IgD-negative memory B cell (primary cell): Measurements from ENCODE around the gene IFRD2. TPM values are rescaled to one million over a fixed set of nuclear protein-coding genes. Genes with fewer than 3 reads are reported as not detected.
"Not testable (repeated sequence)": the region's sequence is repeated elsewhere in the genome, so short reads cannot be mapped to it uniquely, and the experiment has no call there.

Experiments used
- H3K27ac Mint-ChIP-seq, 3 donors: one replicate each; pipeline ENCODE4 v1.8.0; 2020 to 2022; ENCODE audit warnings: mild to moderate bottlenecking in 3 of 3, mixed read lengths in 3 of 3, moderate library complexity in 1 of 3
- H3K27me3 Mint-ChIP-seq: one replicate; pipeline ENCODE4 v1.8.0; 2021; ENCODE audit warnings: mixed read lengths
- H3K36me3 Mint-ChIP-seq: one replicate; pipeline ENCODE4 v1.8.0; 2020; ENCODE audit warnings: mild to moderate bottlenecking, mixed read lengths
- H3K4me1 Mint-ChIP-seq, 3 donors: one replicate each; pipeline ENCODE4 v1.8.0; 2020 to 2022; ENCODE audit warnings: mixed read lengths in 3 of 3, mild to moderate bottlenecking in 1 of 3
- H3K4me3 Mint-ChIP-seq, 4 donors: one replicate each; pipeline ENCODE4 v1.8.0; 2020 to 2022; ENCODE audit warnings: mild to moderate bottlenecking in 4 of 4, mixed read lengths in 4 of 4, moderate library complexity in 3 of 4
- H3K9me3 Mint-ChIP-seq, 3 donors: one replicate each; pipeline ENCODE4 v1.8.0; 2020 to 2021; ENCODE audit warnings: mixed read lengths in 3 of 3, mild to moderate bottlenecking in 1 of 3
- polyA plus RNA-seq: library from polyadenylated mRNA; unstranded; fragments of 300-500 nt; fragmentation: Illumina TruSeq; gene quantifications from one replicate; pipeline ENCODE4 v1.2.3, GENCODE V29; 2021

Gene IFRD2
- polyA plus RNA-seq, 1 donor from 2014 or later = 58.6 TPM

DNA sequence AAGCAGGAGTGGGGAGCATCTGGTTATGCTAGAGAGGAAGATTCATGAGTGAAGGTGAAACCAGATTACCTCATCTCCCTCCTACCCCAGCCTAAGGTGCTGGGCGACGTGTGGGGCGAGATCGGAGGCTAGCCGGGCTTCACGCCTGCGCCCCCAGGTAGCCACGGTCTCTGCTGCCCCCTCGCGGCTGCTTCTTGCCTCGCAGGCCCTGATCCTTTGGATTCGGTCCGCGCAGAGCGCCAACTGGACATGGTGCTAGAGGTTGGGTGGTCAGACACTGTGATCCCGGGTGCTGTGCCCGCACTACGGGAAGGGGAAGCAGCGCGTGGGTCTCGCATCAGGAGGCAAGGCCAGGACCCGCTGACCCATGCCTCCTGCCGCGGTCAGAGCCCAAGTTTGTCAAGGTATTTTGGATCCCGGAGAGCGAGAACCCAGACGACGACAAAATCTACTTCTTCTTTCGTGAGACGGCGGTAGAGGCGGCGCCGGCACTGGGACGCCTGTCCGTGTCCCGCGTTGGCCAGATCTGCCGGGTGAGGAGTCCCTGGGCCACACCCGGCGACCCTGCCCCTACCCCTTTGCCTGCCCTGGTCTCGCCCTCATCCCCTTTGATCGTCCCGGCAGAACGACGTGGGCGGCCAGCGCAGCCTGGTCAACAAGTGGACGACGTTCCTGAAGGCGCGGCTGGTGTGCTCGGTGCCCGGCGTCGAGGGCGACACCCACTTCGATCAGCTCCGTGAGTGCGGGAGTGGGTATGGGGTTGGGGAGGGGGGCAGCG lies 19.1 kb downstream of the IFRD2 start:
- H3K4me1 Mint-ChIP-seq = peaks cover 12 to 19% (median 16%) of the 10 kb centered on the region in 3 donors
- peak overlapping the region in 2 of 3 donors; percentile 88 to 96 for H3K27ac Mint-ChIP-seq
- H3K36me3 Mint-ChIP-seq = no peaks in the 10 kb centered on the region
- no peaks in the 10 kb centered on the region for H3K9me3 Mint-ChIP-seq
- H3K27me3 Mint-ChIP-seq = peaks cover 31% of the 10 kb centered on the region
- H3K4me3 Mint-ChIP-seq = peak overlapping the region; percentile 50 to 95 (median 78)

DNA sequence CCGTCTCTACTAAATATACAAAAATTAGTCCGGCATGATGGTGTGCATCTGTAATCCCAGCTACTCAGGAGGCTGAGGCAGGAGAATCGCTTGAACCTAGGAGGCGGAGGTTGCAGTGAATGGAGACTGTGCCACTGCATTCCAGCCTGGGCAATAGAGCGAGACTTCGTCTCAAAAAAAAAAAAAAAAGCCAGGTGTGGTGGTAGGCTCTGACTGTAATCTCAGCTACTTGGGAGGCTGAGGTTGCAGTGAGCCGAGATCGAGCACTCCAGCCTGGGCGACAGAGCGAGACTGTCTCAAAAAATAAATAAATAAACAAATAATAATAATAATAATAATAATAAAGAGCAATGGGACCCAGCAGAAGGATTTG lies 19.7 kb downstream of the IFRD2 start:
- H3K36me3 Mint-ChIP-seq, H3K9me3 Mint-ChIP-seq: not testable (repeated sequence)
- peaks cover 29% of the 10 kb centered on the region for H3K27me3 Mint-ChIP-seq
- H3K4me3 Mint-ChIP-seq = peak overlapping the region in 1 of 4 donors; percentile 50
- H3K4me1 Mint-ChIP-seq = peaks cover 12 to 19% (median 16%) of the 10 kb centered on the region in 3 donors
- H3K27ac Mint-ChIP-seq = peak overlapping the region in 2 of 3 donors; percentile 88 to 96

DNA sequence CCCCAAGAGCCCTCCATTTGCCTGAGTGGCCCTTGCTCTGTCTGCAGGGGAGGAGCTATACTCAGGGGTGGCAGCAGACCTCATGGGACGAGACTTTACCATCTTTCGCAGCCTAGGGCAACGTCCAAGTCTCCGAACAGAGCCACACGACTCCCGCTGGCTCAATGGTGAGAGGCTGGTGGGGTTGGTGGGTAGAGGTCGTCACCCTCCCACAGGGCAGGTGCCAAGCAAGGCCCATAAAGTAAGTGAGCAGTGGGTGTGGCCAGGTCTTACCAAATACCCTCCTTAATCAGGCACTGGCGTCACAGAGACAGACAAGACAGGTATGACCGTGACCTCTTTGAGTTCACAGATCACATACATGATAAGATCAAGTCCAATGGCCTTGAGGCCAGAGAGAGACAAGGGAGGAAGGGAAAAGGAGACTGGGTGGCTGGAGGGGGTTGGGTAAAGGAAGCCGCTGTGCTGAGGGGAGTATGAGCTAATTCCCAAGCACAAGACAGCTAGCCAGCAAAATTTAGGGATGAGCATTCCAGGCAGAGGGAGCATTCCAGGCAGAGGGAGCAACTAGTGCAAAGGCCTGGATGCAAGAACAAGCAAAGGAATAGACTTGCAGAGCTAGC lies 20.8 kb downstream of the IFRD2 start:
- Mint-ChIP-seq H3K27ac (peak overlapping the region in 1 of 3 donors; percentile 13), H3K36me3 (no peaks in the 10 kb centered on the region), H3K4me3 (peak overlapping the region in 2 of 4 donors; percentile 18 to 21), H3K27me3 (peaks cover 27% of the 10 kb centered on the region), H3K4me1 (peaks cover 12 to 19% (median 16%) of the 10 kb centered on the region in 3 donors), H3K9me3 (no peaks in the 10 kb centered on the region)

DNA sequence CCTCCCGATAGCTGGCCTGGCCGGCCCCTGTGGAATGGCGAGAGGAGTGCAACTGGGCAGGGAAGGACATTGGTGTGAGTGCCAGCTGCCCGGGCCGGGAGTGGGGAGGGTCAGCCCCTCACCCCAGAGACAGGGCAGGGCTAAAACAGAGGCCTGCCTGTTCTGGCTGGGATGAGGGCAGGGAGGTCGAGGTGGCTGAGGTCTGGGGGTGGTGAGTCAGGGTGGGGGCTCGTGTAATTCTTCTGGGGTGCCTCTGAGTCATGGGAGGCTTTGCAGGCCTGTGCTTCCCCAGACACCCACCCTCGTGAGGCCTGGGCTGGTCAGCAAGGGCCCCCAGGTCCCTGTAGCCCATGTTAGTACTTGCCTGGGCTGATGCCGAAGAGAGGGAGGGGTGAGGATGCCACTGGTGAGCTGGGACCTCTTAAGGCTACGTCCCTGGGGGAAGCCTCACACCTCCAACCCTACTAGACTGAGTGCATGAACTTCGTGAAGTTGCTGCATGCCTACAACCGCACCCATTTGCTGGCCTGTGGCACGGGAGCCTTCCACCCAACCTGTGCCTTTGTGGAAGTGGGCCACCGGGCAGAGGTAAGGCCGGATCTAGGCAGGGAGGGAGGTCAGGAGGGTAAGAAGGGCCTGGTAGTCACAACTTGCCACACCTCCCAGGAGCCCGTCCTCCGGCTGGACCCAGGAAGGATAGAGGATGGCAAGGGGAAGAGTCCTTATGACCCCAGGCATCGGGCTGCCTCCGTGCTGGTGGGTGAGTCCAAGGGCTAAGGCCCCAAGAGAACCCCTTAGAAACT lies 21.6 kb downstream of the IFRD2 start:
- no peak overlapping the region for H3K4me3 Mint-ChIP-seq
- peaks cover 23% of the 10 kb centered on the region for H3K27me3 Mint-ChIP-seq
- H3K9me3 Mint-ChIP-seq = no peaks in the 10 kb centered on the region
- H3K4me1 Mint-ChIP-seq = peaks cover 12 to 16% (median 13%) of the 10 kb centered on the region in 3 donors
- no peak overlapping the region for H3K27ac Mint-ChIP-seq
- H3K36me3 Mint-ChIP-seq = no peaks in the 10 kb centered on the region

DNA sequence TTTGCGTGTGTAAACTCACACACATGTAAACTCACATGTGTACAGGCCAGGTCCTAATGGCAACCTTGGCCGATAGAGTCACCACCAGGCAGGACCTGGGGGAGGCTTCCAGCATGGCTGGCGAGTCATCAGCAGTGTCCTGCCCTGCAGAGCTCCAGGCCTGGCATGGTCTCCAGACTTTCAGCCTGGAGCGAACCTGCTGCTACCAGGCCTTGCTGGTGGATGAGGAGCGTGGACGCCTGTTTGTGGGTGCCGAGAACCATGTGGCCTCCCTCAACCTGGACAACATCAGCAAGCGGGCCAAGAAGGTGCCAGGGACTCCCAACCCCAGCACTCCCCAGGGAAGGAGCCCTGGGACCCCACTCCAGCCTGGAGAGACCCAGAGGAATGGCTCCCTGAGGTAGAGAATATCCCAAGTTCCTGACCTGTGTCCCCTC lies 22.2 kb downstream of the IFRD2 start:
- Mint-ChIP-seq H3K36me3 (no peaks in the 10 kb centered on the region), H3K27ac (no peak overlapping the region), H3K9me3 (no peaks in the 10 kb centered on the region), H3K27me3 (peaks cover 16% of the 10 kb centered on the region), H3K4me1 (peaks cover 11 to 16% (median 12%) of the 10 kb centered on the region in 3 donors), H3K4me3 (no peak overlapping the region)

DNA sequence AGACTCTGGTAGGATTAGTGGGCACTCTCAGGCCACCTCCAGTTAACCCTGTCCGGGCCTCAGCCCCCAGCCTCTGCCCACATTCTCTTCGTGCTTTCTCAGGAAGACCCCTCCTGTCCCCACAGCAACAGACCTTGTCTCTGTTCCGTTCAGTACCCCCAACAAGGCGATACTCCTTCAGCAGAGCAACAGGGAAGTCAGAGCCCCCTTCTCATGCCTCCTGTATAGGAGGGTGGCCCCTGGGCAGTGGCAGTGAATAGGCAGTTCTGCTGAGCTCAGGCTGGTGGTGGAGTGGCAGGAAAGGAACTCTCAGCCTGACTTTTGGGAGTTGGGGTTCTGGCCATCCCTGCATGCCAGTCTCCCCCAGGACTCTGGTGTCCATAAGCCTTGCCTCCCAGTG lies 22.8 kb downstream of the IFRD2 start:
- Mint-ChIP-seq H3K27me3 (peaks cover 13% of the 10 kb centered on the region), H3K4me1 (peaks cover 9 to 15% (median 11%) of the 10 kb centered on the region in 3 donors), H3K27ac (peak overlapping the region in 2 of 3 donors; percentile 25 to 61), H3K36me3 (no peaks in the 10 kb centered on the region), H3K4me3 (no peak overlapping the region), H3K9me3 (no peaks in the 10 kb centered on the region)

DNA sequence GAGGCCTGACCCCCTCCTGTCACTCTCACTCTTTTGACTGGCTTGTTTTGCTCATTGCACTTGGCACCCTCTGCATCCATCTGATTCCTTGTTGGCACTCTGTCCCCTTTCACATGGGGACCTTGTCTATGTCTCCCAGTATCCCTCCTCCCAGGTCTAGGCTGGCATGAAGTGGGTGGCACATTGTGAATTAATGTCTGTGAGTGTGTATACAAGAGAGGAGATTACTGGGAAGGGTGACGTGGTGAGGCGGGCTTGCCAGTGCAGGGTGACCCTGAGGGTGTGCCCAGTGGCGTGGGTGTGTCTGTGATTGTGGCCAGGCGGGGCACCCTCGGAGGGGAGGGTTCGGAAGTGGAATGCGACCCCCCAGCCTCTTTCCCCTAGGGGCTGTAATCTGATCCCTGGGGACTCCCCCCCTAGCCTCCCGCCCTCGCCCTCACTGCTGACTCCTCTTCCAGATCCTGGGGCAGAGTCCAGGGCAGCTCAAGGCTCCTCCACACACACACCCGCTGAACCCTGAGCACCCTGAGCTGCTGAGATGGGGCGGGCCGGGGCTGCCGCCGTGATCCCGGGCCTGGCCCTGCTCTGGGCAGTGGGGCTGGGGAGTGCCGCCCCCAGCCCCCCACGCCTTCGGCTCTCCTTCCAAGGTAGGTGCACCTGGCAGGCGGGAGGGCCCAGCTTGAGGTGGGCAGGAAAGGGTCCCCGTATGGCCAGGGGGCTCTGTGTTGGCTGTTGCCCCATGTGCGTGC lies 23.4 kb downstream of the IFRD2 start, which contains the start of gene SEMA3B:
TSS of gene SEMA3B (plus strand) at position 445 of the 749 bp plus-strand sequence. CDS start at position 539, 94 bp downstream.
- H3K4me1 Mint-ChIP-seq = peaks cover 5 to 11% (median 5%) of the 10 kb centered on the region in 3 donors
- H3K36me3 Mint-ChIP-seq = no peaks in the 10 kb centered on the region
- H3K27ac Mint-ChIP-seq = peak within 1 kb of the TSS in 2 of 3 donors; percentile 25 to 61
- no peaks in the 10 kb centered on the region for H3K9me3 Mint-ChIP-seq
- H3K27me3 Mint-ChIP-seq = peaks cover 8% of the 10 kb centered on the region
- H3K4me3 Mint-ChIP-seq = no peak within 1 kb of the TSS

DNA sequence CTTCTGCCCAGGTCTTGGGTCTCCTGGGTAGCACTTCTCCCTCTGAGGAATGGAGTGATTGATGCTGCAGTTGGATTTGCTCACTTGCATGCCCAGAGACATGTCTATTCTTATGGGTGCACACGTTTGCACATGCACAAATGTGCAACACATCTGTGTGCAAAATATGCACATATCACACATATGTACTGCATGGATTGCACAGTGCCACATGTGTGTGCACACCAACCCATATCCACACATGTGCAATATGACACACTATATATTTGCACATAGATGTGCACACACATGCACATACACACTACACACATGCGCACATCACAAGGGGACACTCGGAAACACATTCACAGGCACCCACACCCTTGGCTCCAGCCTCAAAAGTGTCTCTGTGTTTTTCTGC lies 24.0 kb downstream of the IFRD2 start:
- H3K9me3 Mint-ChIP-seq = no peaks in the 10 kb centered on the region
- no peaks in the 10 kb centered on the region for H3K36me3 Mint-ChIP-seq
- no peak overlapping the region for H3K27ac Mint-ChIP-seq
- peaks cover 4 to 10% (median 5%) of the 10 kb centered on the region in 3 donors for H3K4me1 Mint-ChIP-seq
- H3K4me3 Mint-ChIP-seq = no peak overlapping the region
- peaks cover 6% of the 10 kb centered on the region for H3K27me3 Mint-ChIP-seq

DNA sequence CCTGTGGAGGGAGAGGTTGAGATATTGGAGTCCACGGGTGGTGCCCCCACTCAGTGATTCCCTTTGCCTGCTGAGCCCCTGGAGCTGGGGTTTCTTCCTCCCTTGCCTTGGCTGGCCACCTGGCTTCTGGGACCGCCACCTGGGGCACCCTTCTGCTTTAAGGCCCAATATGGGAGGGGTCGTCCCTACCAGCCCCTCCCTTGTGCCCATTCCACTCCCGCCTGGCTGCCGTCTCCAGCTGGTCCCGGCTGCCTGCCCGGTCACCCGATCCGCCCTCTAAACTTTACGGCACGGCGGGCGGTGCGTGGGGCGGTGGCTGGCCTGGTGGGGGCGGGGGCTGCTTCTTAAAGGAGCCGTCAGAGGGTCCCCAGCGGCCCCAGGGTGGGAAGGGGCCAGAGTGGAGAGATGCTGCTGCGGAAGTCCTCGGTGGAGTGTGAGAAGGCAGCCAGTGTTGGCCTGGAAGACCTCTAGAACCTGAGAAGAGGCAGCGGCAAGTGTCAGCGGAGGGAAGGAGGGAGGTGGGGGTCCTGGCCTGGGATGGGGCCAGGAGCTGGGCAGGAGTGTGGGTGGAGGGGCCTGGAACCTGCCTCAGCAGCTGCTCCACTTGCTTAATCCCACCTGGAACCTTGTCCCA lies 24.8 kb downstream of the IFRD2 start:
- Mint-ChIP-seq H3K9me3 (no peaks in the 10 kb centered on the region), H3K27ac (no peak overlapping the region), H3K4me3 (no peak overlapping the region), H3K4me1 (peaks cover 0 to 4% (median 0%) of the 10 kb centered on the region in 3 donors), H3K27me3 (peaks cover 2% of the 10 kb centered on the region), H3K36me3 (no peaks in the 10 kb centered on the region)

DNA sequence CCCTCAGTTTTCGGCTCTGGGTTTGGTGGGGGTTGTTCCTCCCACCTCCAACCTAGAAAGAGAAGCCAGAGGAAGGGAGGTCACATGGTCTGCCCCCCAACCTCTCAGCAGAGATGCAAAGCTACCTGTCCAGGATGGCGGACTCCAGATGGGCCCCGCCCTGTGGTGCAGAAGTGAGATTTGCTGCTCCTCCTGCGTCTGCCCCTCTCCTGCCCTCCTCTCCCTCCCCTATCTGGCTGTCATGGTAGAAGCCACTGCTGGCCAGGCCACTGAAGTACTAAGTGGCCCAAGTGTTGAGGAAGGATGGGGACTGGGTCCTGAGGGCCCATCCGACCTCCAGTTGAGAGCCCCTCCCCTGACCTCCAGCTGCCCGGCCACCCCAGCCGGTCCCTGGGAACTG lies 25.4 kb downstream of the IFRD2 start:
- peaks cover 0 to 1% (median 0%) of the 10 kb centered on the region in 3 donors for H3K4me1 Mint-ChIP-seq
- no peaks in the 10 kb centered on the region for H3K36me3 Mint-ChIP-seq
- H3K27ac Mint-ChIP-seq = no peak overlapping the region
- peaks cover 2% of the 10 kb centered on the region for H3K27me3 Mint-ChIP-seq
- no peak overlapping the region for H3K4me3 Mint-ChIP-seq
- H3K9me3 Mint-ChIP-seq = no peaks in the 10 kb centered on the region

DNA sequence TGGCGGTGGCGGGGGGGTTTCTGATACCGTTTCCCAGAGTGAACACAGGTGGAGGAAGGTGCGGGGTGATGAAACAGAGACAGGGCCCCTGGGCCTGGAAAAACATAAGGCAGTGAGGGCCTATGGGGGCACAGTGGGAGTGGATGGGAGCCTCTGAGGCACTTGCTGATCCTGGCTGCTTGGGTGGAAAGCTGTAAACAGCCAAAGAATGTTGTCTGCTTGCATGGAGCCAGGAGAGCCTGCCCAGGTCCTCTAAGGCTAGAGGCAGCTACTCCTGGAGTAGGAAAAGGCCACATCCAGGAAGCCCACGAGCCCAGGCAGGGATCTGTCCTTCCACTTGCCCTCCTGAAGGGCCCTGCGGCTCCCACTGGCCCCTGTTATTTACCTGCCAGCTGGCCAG lies 26.2 kb downstream of the IFRD2 start:
- Mint-ChIP-seq H3K4me1 (no peaks in the 10 kb centered on the region), H3K27me3 (peaks cover 2% of the 10 kb centered on the region), H3K9me3 (no peaks in the 10 kb centered on the region), H3K4me3 (no peak overlapping the region), H3K36me3 (no peaks in the 10 kb centered on the region), H3K27ac (peak overlapping the region in 1 of 3 donors; percentile 35)

DNA sequence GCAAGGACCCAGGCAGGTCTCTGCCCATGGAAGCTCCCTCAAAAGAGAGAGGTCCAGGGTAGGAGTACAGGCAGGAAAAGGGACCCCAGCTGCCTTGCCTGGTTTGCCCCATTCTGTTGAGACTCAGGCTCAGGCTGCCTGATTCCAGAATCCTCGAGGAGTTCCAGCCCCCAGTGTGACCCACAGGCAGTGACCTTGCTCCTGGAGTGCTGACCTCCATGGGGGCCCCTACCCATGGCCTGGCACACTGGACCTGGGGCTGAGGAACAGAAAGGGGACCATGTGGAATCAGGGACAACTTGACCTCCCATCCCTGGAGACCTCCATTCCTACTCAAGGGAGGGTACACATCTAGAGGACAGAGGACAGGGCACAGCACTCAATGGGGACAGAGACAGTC lies 26.7 kb downstream of the IFRD2 start:
- Mint-ChIP-seq H3K4me3 (no peak overlapping the region), H3K9me3 (no peaks in the 10 kb centered on the region), H3K27ac (peak overlapping the region in 1 of 3 donors; percentile 35), H3K36me3 (no peaks in the 10 kb centered on the region), H3K27me3 (peaks cover 2% of the 10 kb centered on the region), H3K4me1 (no peaks in the 10 kb centered on the region)

DNA sequence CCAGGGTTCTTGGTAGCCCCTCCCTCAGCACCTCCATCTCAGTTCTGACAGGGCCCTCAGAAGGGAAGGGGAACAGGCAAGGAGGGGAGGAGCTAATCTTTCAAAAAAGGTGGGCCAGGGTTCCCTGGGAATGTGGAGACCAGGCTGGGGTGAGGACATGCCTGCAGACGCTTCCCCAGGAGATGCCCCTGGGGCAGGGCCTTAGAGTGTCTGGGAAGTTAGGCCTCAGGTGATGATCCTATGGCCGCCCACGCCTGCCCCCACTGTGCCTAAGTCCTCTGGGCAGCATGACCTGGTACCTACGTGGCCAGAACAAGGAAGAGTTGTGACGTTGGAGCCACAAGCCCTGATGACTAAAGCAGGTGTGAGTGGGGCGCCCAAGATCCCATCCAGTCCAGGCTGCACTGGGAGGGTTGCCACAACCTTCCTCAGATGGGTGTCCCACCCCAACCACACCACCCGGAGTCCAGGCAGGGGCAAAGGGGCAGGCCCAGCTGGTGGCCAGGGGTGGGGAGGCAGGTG lies 27.2 kb downstream of the IFRD2 start:
- no peak overlapping the region for H3K4me3 Mint-ChIP-seq
- H3K4me1 Mint-ChIP-seq = no peaks in the 10 kb centered on the region
- no peak overlapping the region for H3K27ac Mint-ChIP-seq
- no peaks in the 10 kb centered on the region for H3K36me3 Mint-ChIP-seq
- peaks cover 2% of the 10 kb centered on the region for H3K27me3 Mint-ChIP-seq
- no peaks in the 10 kb centered on the region for H3K9me3 Mint-ChIP-seq
